Measurements from ENCODE around the gene STX1A. TPM values are rescaled to one million over a fixed set of nuclear protein-coding genes. Genes with fewer than 3 reads are reported as not detected.

STX1A gene
- polyA plus RNA-seq, 2 of the 4 experiments (the other 2 are of a cell fraction), result 49.2 to 81.7 TPM

DNA sequence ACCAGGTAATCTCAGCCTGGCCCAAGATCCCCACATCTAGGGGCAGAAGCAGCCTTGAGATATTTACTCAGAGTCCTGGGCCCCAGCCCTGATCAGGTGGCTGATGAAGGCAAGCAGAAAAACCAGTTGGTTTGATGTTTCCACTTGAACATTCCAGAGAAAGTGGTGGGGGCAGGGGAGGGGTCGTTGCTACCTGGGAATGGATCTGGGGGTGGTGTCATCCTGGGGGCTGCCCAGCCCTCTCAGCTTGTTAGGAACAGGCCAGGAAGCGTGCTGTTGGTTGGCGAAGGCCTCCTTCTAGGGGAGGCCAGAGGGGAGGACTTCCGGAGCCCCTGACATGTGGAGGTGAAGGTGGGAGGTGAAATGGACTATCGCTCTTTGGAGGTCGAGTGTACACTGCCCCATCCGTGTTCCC, 22.9 kb upstream of the STX1A start:
- H3K4me3 ChIP-seq, result no peak overlapping the region
- DNase-seq (ENCODE audit: low read depth in 1 of 2, low spot score in 1 of 2) (no peak), ATAC-seq (no peak), FAIRE-seq (no peak)
- CTCF ChIA-PET, result interaction anchor here (1.0 to 12.2 kb wide), 3 partner anchors 113 to 133 kb away, joined by 3 to 273 read pairs (median 5); no protein-coding TSS in a partner anchor
- H3K4me1 ChIP-seq, result peaks cover 17% of the 10 kb centered on the region
- TF ChIP-seq RFX5 (IDR thresholded peaks at IDR 0.05), result no peak
- TF ChIP-seq KDM5A (IDR thresholded peaks at IDR 0.05), result no peak
- TF ChIP-seq HEYL (CRISPR knock-in tag; IDR thresholded peaks at IDR 0.05), result no peak
- TF ChIP-seq ZFP36 (IDR thresholded peaks at IDR 0.05; ENCODE audit: borderline replicate concordance, partially characterized antibody), result no peak
- TF ChIP-seq RARB (CRISPR knock-in tag; IDR thresholded peaks at IDR 0.05), result no peak
- TF ChIP-seq ATOH8 (CRISPR knock-in tag; IDR thresholded peaks at IDR 0.05; ENCODE audit: low read depth), result no peak
- no peak for TF ChIP-seq SREBF2 (IDR thresholded peaks at IDR 0.05)
- no peak for TF ChIP-seq EHF (CRISPR knock-in tag; IDR thresholded peaks at IDR 0.05)
- TF ChIP-seq NFE2L2 (conservative IDR thresholded peaks at IDR 0.05; ENCODE audit: low read length), result no peak
- no peaks in the 10 kb centered on the region for H3K9me3 ChIP-seq
- H3K27ac ChIP-seq, result no peak overlapping the region
- POLR2A ChIA-PET, result no interaction called here
- no peak overlapping the region for H3K4me2 ChIP-seq
- 77% methylated on average over 7 of the region's 7 CpGs for WGBS (ENCODE audit: missing lambda C conversion rate)

DNA sequence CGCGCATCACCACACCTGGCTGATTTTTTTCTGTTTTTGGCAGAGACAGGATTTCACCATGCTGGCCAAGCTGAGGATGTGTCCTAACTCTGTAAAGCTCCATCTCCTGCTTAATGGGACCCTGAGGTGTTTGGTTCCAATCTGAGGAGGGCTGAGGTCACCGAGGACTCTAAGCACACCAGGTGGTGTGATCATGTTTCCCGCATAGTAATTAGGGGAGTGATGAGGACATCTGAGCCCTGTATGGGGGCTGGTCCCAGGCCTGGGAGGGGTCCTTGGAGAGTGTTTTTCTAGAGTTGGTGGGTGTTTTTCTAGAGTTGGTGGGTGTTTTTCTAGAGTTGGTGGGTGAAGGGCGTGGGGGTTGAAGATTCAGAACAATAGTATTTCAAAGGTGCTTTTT, 22.1 kb upstream of the STX1A start:
- no peak for DNase-seq (ENCODE audit: low read depth in 1 of 2, low spot score in 1 of 2)
- TF ChIP-seq, protein P1, sequence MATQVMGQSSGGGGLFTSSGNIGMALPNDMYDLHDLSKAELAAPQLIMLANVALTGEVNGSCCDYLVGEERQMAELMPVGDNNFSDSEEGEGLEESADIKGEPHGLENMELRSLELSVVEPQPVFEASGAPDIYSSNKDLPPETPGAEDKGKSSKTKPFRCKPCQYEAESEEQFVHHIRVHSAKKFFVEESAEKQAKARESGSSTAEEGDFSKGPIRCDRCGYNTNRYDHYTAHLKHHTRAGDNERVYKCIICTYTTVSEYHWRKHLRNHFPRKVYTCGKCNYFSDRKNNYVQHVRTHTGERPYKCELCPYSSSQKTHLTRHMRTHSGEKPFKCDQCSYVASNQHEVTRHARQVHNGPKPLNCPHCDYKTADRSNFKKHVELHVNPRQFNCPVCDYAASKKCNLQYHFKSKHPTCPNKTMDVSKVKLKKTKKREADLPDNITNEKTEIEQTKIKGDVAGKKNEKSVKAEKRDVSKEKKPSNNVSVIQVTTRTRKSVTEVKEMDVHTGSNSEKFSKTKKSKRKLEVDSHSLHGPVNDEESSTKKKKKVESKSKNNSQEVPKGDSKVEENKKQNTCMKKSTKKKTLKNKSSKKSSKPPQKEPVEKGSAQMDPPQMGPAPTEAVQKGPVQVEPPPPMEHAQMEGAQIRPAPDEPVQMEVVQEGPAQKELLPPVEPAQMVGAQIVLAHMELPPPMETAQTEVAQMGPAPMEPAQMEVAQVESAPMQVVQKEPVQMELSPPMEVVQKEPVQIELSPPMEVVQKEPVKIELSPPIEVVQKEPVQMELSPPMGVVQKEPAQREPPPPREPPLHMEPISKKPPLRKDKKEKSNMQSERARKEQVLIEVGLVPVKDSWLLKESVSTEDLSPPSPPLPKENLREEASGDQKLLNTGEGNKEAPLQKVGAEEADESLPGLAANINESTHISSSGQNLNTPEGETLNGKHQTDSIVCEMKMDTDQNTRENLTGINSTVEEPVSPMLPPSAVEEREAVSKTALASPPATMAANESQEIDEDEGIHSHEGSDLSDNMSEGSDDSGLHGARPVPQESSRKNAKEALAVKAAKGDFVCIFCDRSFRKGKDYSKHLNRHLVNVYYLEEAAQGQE (IDR thresholded peaks at IDR 0.05), result no peak
- TF ChIP-seq KDM5A (IDR thresholded peaks at IDR 0.05), result no peak
- TF ChIP-seq HOXB5 (CRISPR knock-in tag; IDR thresholded peaks at IDR 0.05), result no peak
- no peak for TF ChIP-seq E2F6 (IDR thresholded peaks at IDR 0.05; ENCODE audit: borderline replicate concordance, low read depth)
- TF ChIP-seq FOSL2 (IDR thresholded peaks at IDR 0.05), result no peak
- TF ChIP-seq FOSL2 (CRISPR knock-in tag; IDR thresholded peaks at IDR 0.05), result no peak
- no peak for TF ChIP-seq MAZ (IDR thresholded peaks at IDR 0.05; ENCODE audit: borderline replicate concordance, low read depth, low read length)
- no peak for TF ChIP-seq NR3C1 (IDR thresholded peaks at IDR 0.05)
- TF ChIP-seq BCL3 (IDR thresholded peaks at IDR 0.05), result no peak
- no peak for TF ChIP-seq EHF (CRISPR knock-in tag; IDR thresholded peaks at IDR 0.05)
- TF ChIP-seq ELK1 (IDR thresholded peaks at IDR 0.05; ENCODE audit: low read depth, low read length), result no peak
- no peak for TF ChIP-seq HOXA7 (CRISPR knock-in tag; IDR thresholded peaks at IDR 0.05)
- TF ChIP-seq RARB (CRISPR knock-in tag; IDR thresholded peaks at IDR 0.05), result no peak
- TF ChIP-seq MAFK (IDR thresholded peaks at IDR 0.05; ENCODE audit: partially characterized antibody), result no peak
- no peak for TF ChIP-seq MYC (IDR thresholded peaks at IDR 0.05; ENCODE audit: borderline replicate concordance, low read length)
- TF ChIP-seq ESRRA (IDR thresholded peaks at IDR 0.05; ENCODE audit: borderline replicate concordance, low read length), result no peak
- TF ChIP-seq, protein P2, sequence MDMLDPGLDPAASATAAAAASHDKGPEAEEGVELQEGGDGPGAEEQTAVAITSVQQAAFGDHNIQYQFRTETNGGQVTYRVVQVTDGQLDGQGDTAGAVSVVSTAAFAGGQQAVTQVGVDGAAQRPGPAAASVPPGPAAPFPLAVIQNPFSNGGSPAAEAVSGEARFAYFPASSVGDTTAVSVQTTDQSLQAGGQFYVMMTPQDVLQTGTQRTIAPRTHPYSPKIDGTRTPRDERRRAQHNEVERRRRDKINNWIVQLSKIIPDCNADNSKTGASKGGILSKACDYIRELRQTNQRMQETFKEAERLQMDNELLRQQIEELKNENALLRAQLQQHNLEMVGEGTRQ (IDR thresholded peaks at IDR 0.05), result no peak
- ChIA-PET POLR2A (no interaction called here), CTCF (interaction anchor here (1.0 to 12.2 kb wide), 3 partner anchors 16 to 132 kb away, joined by 3 to 273 read pairs (median 7); no protein-coding TSS in a partner anchor)
- H3K9me3 ChIP-seq, result no peaks in the 10 kb centered on the region
- H3K27ac ChIP-seq, result no peak overlapping the region
- H3K4me2 ChIP-seq, result no peak overlapping the region
- H3K4me3 ChIP-seq, result no peak overlapping the region
- peaks cover 17% of the 10 kb centered on the region for H3K4me1 ChIP-seq
- no peak for FAIRE-seq
- 88% methylated on average over 5 of the region's 5 CpGs for WGBS (ENCODE audit: missing lambda C conversion rate)
- no peak for ATAC-seq

All from A549 (cell line).